Measurements from ENCODE around the gene PHACTR3.

DNA sequence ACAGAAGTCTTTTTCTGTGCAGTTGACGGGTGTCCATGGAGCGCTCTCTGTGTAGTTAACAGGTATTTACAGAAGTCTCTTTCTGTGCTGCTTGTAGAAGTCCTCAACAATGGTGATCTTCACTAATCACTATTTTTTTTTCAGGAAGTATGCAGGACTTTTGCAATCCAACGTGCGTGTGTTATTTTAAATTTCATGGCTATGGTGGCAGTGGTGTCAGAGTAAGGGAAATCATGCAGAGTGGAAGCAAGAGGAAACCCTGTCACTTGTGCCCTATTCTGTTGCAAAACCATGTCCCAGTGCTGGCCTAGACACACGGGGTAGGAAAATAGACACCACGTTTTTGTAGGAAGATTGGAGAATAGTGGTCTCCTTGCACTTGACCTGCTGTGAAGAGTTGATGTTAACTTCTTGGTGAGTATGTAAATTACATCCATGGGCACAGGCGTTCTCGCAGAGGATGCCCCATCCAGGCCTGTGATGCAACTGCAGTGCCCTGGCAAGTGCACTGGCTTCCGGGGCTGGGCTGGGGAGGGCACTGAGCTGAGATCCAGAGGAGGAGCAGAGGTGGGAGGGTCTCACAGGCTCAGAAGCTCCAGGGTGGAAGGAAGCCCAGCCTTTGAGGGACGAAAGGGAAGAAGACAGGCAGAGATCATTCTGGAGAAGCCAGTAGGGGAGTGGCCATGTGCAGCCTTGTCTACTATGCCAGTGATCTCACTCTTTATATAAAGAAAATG is 182.6 kb downstream of the PHACTR3 start:
- TF ChIP-seq, protein P1, sequence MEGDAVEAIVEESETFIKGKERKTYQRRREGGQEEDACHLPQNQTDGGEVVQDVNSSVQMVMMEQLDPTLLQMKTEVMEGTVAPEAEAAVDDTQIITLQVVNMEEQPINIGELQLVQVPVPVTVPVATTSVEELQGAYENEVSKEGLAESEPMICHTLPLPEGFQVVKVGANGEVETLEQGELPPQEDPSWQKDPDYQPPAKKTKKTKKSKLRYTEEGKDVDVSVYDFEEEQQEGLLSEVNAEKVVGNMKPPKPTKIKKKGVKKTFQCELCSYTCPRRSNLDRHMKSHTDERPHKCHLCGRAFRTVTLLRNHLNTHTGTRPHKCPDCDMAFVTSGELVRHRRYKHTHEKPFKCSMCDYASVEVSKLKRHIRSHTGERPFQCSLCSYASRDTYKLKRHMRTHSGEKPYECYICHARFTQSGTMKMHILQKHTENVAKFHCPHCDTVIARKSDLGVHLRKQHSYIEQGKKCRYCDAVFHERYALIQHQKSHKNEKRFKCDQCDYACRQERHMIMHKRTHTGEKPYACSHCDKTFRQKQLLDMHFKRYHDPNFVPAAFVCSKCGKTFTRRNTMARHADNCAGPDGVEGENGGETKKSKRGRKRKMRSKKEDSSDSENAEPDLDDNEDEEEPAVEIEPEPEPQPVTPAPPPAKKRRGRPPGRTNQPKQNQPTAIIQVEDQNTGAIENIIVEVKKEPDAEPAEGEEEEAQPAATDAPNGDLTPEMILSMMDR (IDR thresholded peaks at IDR 0.05; ENCODE audit: low read length): no peak
- TF ChIP-seq EZH2 (optimal IDR thresholded peaks at IDR 0.05; ENCODE audit: low read depth, low read length): no peak

All from MM.1S (cell line).